Posterior vena cava (tissue), 2 donors: Measurements from ENCODE around the gene JARID2. TPM values are rescaled to one million over a fixed set of nuclear protein-coding genes. Genes with fewer than 3 reads are reported as not detected.
A peak's percentile ranks its signal among the peaks of the same experiment; 100 is the strongest.

Source experiments
- DNase-seq: peaks from one replicate; pipeline ENCODE4 v3.0.0-alpha.2; 2020; ENCODE audit warnings: low spot score
- intact Hi-C, 2 donors: fragments of 100-400 bp; cut with DNase I; formaldehyde crosslinking; loops; one replicate each; pipeline versions ENCODE4 v1.14.1 to v1.14.2; 2022 to 2023
- long read RNA-seq, 2 donors: library from polyadenylated mRNA; unstranded; transcript quantifications; one replicate each; pipeline ENCODE4 v2.0.0, GENCODE V29; 2020 to 2021
- total RNA-seq, 2 donors: library from RNA; stranded (reverse); fragmentation: NEBNext Ultra II Directional; extraction: Animal tissue kit (Norgen Biotek cat#: 25700); gene quantifications; one replicate each; pipeline ENCODE4 v1.2.1, GENCODE V29; 2021
- donor health status: DM: yes; HTN: yes; CAD: no.
- donor health status: DM: yes; HTN: yes; CAD: no.

The JARID2 gene
- total RNA-seq: 1 to 10 TPM; 8.3 to 9.5 TPM
- long read RNA-seq, donor 1, partial matches to known transcripts: 1 of 7 reads
- long read RNA-seq, donor 1, other reads (novel, unspliced or antisense): 6 of 7 reads
- long read RNA-seq, donor 2, partial matches to known transcripts: 3 of 7 reads
- long read RNA-seq, donor 2, other reads (novel, unspliced or antisense): 4 of 7 reads

DNA sequence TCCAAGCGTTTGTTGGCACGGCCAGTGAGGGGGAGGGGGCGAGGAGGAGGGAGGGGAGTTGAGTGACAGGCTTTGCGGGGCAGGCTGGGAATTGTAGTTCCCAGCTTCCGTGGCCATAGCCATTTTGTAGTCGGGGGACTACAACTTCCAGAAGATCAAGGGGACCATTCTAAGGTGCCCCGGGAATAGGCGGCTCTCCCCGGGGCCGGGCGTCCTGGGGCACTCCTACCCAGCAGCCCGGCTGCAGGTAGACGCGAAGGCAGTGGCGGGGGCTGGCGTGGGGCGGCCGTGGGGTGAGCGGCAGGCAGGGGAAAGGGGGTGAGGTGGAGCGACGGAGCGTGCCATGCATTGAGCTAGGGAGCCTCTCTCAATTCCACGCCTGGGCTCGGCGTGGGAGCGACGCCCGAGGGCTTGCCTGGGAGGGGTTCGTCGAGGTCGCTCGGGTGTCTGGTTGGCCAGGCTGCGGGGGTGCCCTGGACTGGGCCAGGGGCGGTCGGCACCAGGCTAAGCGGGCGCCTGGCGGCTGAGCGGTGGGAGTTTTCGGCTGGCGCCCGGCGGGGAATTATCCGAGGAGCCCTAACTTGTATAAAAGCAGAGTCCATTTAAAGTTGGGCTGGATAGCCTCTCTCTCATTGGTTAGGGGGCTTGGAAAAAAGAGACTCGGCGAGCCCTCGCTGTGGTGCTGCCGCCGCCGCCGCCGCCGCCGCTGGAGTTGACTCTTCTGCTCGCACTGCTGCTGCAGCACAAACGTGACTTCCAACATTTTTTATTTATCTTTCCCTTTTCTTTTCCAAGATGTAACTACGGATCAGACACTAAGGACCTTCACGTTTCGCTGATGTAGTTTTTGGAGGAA is at the start of gene JARID2:
JARID2 (plus strand) TSS at position 709 of the 856 bp plus-strand sequence. CDS start 471 bp downstream, outside the sequence.
- DNase-seq: peak; percentile 99
- intact Hi-C loops: no loop called here

DNA sequence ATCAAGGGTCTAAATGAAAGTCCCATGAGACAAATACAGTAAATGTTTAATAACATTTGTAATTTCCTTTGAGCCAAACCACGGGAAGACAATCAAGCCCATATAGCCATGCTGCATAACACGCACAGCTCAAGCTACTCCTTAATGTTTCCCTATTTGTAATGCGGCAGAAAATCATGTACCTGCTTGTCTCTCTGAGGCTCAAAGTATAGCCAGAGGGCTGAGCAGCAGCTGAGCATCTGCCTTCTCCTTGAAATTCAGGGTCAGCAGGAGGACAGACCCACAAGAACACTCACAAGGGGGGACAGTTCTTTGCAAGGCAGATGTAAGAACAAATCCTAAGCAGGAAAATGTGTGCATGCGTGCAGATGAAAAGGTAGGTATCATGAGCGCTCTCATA is 45.8 kb upstream of the JARID2 start:
- no peak for DNase-seq
- intact Hi-C loops: no loop called here

DNA sequence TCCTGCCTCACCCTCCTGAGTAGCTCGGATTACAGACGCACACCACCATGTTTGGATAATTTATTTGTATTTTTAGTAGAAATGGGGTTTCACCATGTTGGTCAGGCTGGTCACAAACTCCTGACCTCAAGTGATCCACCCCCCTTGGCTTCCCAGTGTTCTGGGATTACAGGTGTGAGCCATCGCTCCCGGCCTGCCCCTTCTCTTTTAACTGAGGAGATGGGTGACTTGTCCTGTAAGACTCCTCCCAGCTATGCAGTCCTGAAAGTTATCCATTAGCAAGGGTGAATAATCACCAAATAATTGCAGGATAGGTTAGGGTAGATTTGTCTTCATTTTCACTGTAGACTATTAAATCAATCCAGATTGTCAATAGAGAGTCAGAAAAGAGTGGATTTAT is 40.5 kb upstream of the JARID2 start:
- intact Hi-C loops: no loop called here
- peak; percentile 10 for DNase-seq

DNA sequence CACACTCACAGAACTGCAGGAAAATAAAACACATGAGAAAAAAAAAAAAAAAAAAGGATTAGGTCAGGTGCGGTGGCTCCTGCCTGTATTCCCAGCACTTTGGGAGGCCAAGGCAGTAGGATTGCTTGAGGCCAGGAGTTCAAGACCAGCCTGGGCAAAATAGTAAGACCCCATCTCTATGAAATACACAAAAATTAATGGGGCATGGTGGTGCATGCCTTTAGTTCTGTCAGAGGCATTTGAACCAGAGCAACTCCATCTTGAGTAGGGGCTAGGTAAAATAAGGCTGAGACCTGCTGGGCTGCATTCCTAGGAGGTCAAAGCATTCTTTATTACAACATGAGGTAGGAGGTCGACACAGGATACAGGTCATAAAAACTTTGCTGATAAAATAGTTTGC is 39.0 kb upstream of the JARID2 start:
- intact Hi-C loops: no loop called here
- no peak for DNase-seq

DNA sequence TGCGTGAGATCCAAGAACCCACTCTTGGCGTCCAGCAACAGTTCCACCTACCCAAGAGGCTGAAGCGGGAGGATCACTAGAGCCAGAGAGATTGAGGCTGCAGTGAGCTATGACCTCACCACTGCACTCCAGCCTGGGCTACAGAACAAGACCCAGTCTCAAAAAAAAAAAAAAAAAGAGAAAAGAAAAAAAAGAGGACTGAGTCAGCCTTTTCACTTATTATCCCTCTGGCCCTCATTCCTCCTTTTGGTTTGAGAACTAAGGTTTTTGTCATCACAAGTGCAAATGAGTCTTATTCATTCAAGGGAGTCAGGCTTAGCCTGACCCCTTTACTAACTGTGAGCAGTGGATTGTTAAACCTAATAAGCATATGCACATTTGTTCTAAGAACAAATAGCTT is 37.9 kb upstream of the JARID2 start:
- no peak for DNase-seq
- intact Hi-C loops: no loop called here

DNA sequence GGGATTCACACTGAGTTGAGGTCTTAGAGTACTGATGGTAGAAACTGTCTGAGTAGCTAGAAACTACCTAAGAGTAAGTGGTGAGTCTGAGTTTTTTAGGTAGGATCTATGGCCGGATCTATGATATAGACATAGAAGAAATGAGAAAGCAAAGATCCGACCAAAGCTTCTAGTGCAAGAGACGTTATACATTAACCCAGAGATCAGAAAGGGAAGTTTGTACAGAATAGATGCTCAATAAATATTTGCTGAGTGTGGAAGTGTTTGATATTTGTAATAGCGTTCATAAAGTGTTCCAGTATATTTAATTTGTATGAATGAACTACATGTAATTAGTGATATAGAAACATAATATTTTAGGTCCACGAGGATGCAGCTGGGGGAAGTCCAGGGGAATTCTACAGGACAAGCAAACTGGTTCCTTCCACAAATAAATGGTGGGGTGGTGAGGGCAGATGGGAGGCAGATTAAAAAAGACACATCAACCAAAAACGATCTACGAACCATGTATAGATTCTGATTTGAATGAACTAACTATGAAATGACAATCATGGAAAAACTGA is 31.9 kb upstream of the JARID2 start:
- DNase-seq: peak; percentile 31
- intact Hi-C loops: no loop called here

DNA sequence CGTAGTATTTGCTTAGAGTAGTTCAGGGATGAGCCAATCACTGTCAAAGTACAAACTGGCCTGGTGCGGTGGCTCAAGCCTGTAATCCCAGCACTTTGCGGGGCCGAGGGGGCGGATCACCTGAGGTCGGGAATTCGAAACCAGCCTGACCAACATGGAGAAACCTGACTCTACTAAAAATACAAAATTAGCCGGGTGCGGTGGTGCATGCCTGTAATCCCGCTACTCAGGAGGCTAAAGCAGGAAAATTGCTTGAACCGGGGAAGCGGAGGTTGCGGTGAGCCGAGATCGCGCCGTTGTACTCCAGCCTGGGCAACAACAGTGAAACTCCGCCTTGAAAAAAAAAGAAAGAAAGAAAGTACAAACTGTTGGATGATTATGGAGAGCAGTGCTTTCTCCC is 27.5 kb upstream of the JARID2 start:
- intact Hi-C loops: no loop called here
- DNase-seq: peak; percentile 51

DNA sequence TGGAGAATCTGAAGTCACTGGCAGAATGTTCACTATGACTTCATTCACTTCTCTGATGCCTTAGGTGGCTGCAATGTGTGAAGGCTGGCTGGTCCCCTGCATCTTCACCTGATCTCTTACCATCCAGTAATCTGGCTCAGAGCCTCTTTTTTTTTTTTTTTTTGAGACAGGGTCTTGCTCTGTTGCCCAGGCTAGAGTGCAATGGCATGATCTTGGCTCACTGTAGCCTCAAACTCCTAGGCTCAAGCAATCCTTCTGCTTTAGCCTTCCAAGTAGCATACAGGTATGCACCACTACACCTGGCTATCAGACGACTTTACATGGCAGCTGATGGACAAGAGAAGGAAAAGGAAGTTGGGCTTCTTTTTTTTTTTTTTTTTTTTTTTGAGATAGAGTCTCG is 25.8 kb upstream of the JARID2 start:
- peak; percentile 12 for DNase-seq
- intact Hi-C loops: no loop called here

DNA sequence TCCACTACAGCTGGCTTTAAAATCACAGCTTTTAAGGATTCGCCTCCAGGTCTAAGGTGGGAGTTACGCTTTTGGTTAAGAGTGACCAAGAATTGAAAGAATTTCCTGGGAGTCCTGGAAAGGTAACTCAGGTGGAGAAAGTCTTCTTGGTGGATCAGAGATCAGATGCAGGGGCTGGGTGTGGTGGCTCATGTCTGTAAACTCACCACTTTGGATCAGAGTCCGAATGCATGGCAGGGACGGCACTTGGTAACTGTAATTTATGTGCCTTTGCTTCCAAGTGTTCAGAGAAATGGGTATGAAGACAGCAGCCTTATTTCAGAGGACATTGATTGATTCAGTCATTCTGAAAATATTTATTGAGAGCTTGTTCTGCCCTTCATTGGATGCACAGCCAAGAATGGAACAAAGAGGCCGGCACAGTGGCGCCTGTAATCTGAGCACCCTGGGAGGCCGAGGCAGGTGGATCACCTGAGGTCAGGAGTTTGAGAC is 18.0 kb upstream of the JARID2 start:
- DNase-seq: no peak
- intact Hi-C loops: no loop called here

DNA sequence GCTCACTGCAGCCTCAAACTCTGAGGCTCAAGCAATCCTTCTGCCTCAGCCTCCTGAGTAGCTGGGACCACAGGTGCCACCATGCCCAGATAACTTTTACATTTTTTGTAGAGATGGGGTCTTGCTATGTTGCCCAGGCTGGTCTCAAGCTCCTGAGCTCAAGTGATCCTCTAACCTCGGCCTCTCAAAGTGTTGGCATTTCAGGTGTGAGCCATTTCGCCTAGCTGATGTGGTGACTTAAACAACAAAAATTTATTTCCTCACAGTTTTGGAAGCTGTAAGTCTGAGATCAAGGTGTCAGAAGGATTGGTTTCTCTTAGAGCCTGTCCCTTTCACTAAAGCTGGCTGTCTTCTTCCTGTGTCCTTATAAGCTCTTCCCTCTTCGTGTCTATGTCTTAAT is 15.0 kb upstream of the JARID2 start:
- DNase-seq: no peak
- intact Hi-C loops: no loop called here

DNA sequence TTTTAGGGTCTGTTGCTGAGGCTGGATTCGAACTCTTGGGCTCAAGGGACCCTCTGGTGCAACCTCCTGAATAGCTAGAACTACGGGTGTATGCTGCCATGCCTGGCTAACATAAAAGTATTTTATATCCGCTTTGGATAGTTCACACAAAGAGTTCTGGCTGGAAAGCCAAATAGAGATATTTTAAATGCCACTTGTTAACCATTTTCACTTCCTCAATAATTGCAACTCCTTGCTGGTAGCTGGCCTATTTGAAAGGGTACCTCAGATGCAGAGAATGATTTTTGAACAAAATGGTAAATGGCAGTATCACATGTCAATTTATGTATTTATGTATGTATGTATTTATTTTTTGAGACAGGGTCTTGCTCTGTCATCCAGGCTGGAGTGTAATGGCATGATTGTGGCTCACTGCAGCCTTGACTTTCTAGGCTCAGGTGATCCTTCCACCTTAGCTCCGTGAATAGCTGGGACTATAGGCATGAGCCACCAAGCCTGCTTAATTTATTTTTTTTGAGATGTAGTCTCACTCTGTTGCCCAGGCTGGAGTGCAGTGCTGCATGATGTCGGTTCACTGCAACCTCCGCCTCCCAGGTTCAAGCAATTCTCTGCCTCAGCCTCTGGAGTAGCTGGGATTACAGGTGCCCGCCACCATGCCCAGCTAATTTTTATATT is 12.9 kb upstream of the JARID2 start:
- intact Hi-C loops: no loop called here
- no peak for DNase-seq

DNA sequence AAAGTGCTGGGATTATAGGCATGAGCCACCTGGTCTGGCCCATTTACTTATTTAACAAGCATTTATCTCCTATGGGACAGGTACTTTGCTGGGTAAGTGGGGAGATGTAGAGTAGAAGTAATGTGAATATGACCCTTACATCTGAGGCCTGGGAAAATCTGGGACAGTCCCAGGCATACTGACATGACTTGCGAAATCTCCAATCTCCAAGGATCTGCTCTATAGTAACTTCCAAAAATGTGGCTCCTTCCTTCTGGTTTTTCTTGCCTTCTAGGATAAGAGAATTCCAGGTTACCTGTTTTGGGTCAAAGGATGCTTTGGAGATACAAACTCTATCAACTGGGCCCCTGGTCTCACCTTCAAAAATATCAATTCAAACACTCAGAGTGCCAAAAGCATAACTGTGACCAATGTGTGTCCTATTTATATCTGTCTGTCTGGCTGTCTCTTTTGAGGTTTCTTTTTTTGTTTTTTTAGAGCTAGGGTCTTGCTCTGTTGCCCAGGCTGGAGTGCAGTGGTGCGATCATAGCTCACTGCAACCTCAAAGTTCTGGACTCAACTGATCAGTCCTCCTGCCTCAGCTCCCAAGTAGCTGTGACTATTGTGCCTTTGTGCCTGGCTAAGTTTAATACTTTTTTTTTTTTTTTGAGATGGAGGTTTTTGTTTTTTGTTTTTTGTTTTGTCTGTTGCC is 11.7 kb upstream of the JARID2 start:
- intact Hi-C loops: no loop called here
- no peak for DNase-seq

DNA sequence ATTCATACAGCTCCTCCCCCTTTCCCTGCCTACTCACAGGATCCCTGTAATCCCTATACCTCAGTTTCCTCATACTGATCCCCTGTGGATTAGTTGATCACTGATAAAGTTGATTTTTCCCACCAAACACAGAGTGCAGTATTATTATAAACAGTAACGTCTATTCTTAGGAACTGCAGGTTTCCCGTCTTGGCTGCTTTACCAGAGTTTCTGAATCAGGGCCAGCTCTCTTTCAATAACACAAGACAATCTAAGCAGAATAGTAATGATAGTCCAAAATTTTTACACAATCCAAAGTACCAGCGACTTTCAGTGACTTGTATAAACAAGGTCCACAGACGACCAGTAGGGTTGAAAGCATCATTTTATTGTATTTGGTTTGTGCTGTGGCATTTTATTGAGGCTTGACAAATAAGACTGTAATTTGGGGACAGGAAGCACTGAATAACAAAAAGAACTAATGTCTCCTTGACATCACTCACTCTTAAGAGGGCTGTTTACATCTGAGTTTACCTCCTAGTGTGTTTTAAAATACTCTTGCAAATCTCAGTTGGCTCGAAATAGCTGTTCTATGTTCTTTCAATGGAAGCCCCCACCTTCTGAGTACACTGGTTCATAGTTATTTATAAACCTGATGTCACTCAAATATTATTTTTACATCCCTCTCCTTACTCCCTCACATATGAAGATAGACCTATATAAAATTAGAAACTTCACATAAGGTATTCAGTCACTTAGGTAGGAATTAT is 6.1 kb upstream of the JARID2 start:
- intact Hi-C loops: no loop called here
- DNase-seq: no peak

DNA sequence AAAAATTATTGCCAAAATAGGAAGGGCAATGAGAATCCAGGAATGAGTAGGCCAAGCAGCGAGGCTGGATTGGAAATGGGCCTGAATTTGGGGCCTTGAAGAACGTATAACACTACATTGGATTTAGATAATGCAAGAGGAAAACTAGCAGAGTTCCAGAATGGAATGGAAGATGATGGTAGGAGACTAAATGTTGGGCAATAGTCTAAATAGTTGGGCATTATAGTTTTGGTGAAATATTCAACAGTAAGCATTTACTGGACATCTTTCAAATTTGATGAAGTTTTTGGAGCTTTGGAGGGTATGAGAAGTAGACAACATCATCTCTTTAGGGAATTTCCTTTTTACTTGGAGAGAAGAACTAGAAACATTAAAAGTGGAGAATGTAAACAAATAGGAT is 3.4 kb upstream of the JARID2 start:
- intact Hi-C loops: no loop called here
- DNase-seq: no peak

DNA sequence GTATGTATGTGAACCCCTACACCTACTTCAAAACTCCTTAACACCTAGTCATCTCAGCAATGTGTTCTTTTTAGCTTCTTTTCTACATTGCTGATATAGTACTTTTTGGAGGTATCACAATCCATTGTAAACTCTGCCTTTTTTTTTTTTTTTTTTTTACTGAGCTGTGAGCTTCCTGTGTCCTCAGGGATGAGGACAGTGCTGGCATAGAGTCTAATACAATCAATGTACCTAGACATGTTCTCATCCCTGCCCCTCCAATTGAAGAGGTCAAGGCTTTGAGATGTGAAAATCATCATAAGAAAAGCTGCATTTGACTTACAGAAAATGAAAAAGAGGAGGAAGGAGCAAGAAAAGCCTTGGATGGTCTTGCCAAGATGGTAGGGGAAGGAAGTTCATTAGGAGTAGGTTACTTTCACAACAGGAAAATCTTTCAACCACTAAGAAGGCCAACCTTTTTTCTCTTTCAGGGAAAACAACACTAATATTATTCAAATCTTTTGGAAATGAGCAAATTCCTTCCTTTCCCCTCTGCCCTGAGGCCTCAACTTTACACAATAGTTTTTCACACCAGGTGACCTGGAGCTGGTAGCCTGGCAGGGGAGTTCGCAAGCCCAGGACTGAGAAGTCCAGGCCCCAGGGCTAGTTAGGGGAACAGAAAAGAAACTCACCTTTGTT is 2.8 kb upstream of the JARID2 start:
- no peak for DNase-seq
- intact Hi-C loops: no loop called here

DNA sequence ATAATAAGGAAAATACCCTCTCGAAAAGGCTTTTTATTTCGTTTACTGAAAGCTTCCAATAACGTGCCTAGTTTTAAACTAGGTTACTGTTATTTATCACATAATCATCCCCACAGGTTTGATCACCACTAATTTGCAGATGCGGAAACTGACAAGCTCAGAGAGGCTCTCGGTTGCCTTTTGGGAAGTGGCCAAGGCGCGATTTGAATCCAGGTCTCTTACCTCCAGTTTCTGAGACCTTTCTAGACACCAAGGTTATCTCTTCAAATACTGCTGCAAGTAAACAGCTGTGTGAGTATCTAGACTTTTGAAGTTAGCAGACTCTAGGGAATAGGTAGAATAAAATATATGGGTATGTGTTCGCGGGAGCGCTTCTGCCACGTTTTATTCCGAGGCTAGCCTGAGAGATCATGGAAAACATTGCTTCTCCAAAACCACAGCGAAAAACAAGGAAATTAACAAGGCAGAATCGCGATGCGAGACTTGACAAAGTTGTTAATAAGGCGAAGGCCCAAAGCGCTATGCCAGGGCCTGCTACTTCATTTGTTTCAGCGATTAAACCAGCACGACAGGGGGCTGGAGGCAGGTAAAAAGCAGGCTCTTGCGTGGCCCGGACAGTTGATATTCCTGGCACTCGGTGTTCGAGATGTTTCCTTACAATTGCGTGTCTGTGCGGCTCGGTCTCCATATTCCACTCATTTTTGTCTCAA is 1.8 kb upstream of the JARID2 start:
- no peak for DNase-seq
- intact Hi-C loops: no loop called here

DNA sequence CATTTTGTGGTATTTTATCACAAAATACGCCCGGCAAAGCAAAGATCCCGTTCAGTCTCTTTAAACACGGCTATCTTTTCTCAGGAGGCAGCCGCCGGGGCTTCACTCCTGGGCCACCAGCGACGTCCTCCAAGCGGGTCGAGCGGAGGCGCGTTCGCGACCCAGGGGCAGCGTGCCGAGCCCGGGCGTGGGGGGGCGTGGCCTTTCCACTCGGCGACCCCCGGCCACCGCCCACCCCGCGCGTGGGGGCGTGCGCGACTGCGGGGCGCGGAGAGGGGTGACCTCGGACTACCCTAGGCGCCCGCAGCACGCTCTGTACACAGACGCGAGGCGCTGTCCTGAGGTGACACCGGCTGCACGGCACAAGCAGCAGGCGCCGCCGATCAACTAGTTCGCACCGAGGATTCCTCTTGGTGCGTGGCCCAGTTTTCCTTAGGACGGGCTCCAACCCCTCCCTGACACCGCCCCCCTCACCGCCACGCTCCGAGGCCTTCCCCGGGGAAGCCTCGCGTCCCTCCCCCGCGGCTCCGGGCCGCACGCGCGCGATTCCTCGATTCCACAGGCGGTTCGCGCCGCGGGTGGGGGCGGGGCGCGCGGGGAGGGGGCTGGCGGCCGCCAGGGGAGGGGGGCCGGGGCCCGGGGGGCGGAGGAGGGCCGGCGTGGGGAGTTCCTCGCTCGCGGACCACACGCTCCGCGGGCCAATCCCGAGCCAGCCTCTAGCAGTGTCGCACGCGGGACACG is 1.1 kb upstream of the JARID2 start:
- DNase-seq: peak; percentile 94
- intact Hi-C loops: no loop called here
